Aorta (tissue), 5 donors: ENCODE data around the gene LRP10. TPM values are rescaled to one million over a fixed set of nuclear protein-coding genes. Genes with fewer than 3 reads are reported as not detected.
A peak's percentile ranks its signal among the peaks of the same experiment; 100 is the strongest.
"Not testable (repeated sequence)": the region's sequence is repeated elsewhere in the genome, so short reads cannot be mapped to it uniquely, and the experiment has no call there.

Experiments
- ATAC-seq: fragments of 200-7000 bp; cut with Tn5 transposase; one replicate; pipeline ENCODE4 v1.9.1; 2022; ENCODE audit warnings: moderate library complexity; ENCODE audit not compliant: low FRiP score
- DNase-seq, 2 donors: peaks; one replicate each; pipeline ENCODE4 v3.0.0-alpha.2; 2020
- H3K27ac ChIP-seq, 2 donors: one replicate each; pipeline ENCODE4 v1.5.1; 2013; ENCODE audit warnings: low read length in 2 of 2, mild to moderate bottlenecking in 2 of 2, moderate library complexity in 2 of 2, control low read depth in 1 of 2, inconsistent platforms in 1 of 2, low read depth in 1 of 2
- H3K27me3 ChIP-seq, 2 donors: one replicate each; pipeline ENCODE4 v1.6.1; 2013; ENCODE audit warnings: control low read depth in 1 of 2, low read length in 1 of 2, mild to moderate bottlenecking in 1 of 2, moderate library complexity in 1 of 2; ENCODE audit not compliant: insufficient read depth in 2 of 2, control insufficient read depth in 1 of 2
- H3K36me3 ChIP-seq, 2 donors: one replicate each; pipeline ENCODE4 v1.6.1; 2013; ENCODE audit warnings: control low read depth in 1 of 2, low read length in 1 of 2, mild to moderate bottlenecking in 1 of 2; ENCODE audit not compliant: insufficient read depth in 2 of 2, control insufficient read depth in 1 of 2
- H3K4me1 ChIP-seq, 2 donors: one replicate each; pipeline ENCODE4 v1.6.1; 2013; ENCODE audit warnings: low read length in 2 of 2, control low read depth in 1 of 2, mild to moderate bottlenecking in 1 of 2, moderate library complexity in 1 of 2; ENCODE audit not compliant: insufficient read depth in 2 of 2, control insufficient read depth in 1 of 2
- H3K4me3 ChIP-seq, 2 donors: one replicate each; pipeline ENCODE4 v1.5.1; 2013; ENCODE audit warnings: low read length in 2 of 2, control low read depth in 1 of 2, mild to moderate bottlenecking in 1 of 2
- H3K9me3 ChIP-seq: one replicate; pipeline ENCODE4 v1.6.1; 2013; ENCODE audit warnings: mild to moderate bottlenecking, low read length; ENCODE audit not compliant: control insufficient read depth
- WGBS, 2 donors: extraction: QIAGEN DNeasy Blood & Tissue Kit; methylation state at CpG; one replicate each; pipeline ENCODE4 v1.1.7; 2013; 5-methylcytosine and 5-hydroxymethylcytosine counted together
- intact Hi-C, 2 donors: fragments of 100-400 bp; cut with DNase I; formaldehyde crosslinking; loops; one replicate each; pipeline versions ENCODE4 v1.14.2 to v1.15.0; 2022
- long read RNA-seq, 2 donors: library from polyadenylated mRNA; unstranded; transcript quantifications; one replicate each; pipeline ENCODE4 v2.0.0, GENCODE V29; 2020 to 2021
- polyA plus RNA-seq, 2 donors: library from polyadenylated mRNA; stranded (reverse); fragments of 200-250 nt; gene quantifications; one replicate each; pipeline ENCODE4 v1.2.3, GENCODE V29; 2013
- total RNA-seq, 2 donors: library from RNA; stranded (reverse); fragmentation: NEBNext Ultra II Directional; extraction: Animal tissue kit (Norgen Biotek cat#: 25700); gene quantifications; one replicate each; pipeline ENCODE4 v1.2.1, GENCODE V29; 2021
- donor health status: healthy with polysubstance abuse.
- donor health status: Bipolar disorder and iron deficiency.
- donor health status: DM: no; HTN: no; CAD: no.
- donor health status: DM: no; HTN: no; CAD: no.
- donor health status: DM: yes; HTN: yes; CAD: no.

Gene LRP10
- total RNA-seq (100 to 1,000 TPM; 161 to 187 TPM), polyA plus RNA-seq (100 to 1,000 TPM in 1 of 2 donors, 10 to 100 TPM in 1; 53.0 to 134 TPM)
- long read RNA-seq, donor 1, full-length matches to known transcripts, result 222 of 539 reads
- long read RNA-seq, donor 1, partial matches to known transcripts, result 229 of 539 reads
- long read RNA-seq, donor 1, other reads (novel, unspliced or antisense), result 88 of 539 reads
- long read RNA-seq, donor 2, full-length matches to known transcripts, result 93 of 191 reads
- long read RNA-seq, donor 2, partial matches to known transcripts, result 78 of 191 reads
- long read RNA-seq, donor 2, other reads (novel, unspliced or antisense), result 20 of 191 reads

GRCh38 chr14:22871224-22872032 is at the start of gene LRP10:
TSS of gene LRP10 (plus strand) at chr14:22871740. CDS start at chr14:22872304, 564 bp downstream.
- no peaks in the 10 kb centered on the region for H3K27me3 ChIP-seq
- peak within 1 kb of the TSS; percentile 50 to 79 for H3K4me3 ChIP-seq
- H3K36me3 ChIP-seq, result peaks cover 3 to 16% of the 10 kb centered on the region in 2 donors
- peak within 1 kb of the TSS; percentile 81 to 94 for H3K27ac ChIP-seq
- DNase-seq (peak; percentile 97), ATAC-seq (peak; percentile 96)
- 0% methylated on average over 40 to 50 of the region's 50 CpGs for WGBS, 2 donors
- no peaks in the 10 kb centered on the region for H3K9me3 ChIP-seq
- intact Hi-C loops, result no loop called here
- no peaks in the 10 kb centered on the region for H3K4me1 ChIP-seq

GRCh38 chr14:22822016-22822570 is 49.4 kb upstream of the LRP10 start:
- ATAC-seq (peak; percentile 5), DNase-seq (peak in 1 of 2 donors; percentile 78)
- Histone ChIP-seq H3K27me3 (no peaks in the 10 kb centered on the region), H3K4me1 (peaks cover 0 to 3% of the 10 kb centered on the region in 2 donors), H3K27ac (peak overlapping the region in 1 of 2 donors; percentile 67), H3K36me3 (no peaks in the 10 kb centered on the region), H3K4me3 (no peak overlapping the region), H3K9me3 (no peaks in the 10 kb centered on the region)
- 64 to 69% methylated on average over 29 to 32 of the region's 32 CpGs for WGBS, 2 donors
- intact Hi-C loops, result loop anchor here in 1 of 2 donors (2.0 kb wide), 1 partner anchor 31 kb away; no protein-coding TSS in a partner anchor

GRCh38 chr14:22822571-22823098 is 48.9 kb upstream of the LRP10 start:
- intact Hi-C loops, result loop anchor here (1.0 to 2.0 kb wide), 2 partner anchors 30 to 31 kb away; no protein-coding TSS in a partner anchor
- WGBS, 2 donors, result 1 to 2% methylated on average over 31 to 34 of the region's 34 CpGs
- no peaks in the 10 kb centered on the region for H3K9me3 ChIP-seq
- no peaks in the 10 kb centered on the region for H3K36me3 ChIP-seq
- peaks cover 0 to 3% of the 10 kb centered on the region in 2 donors for H3K4me1 ChIP-seq
- no peaks in the 10 kb centered on the region for H3K27me3 ChIP-seq
- H3K27ac ChIP-seq, result peak overlapping the region in 1 of 2 donors; percentile 67
- ATAC-seq (peak; percentile 89), DNase-seq (peak; percentile 92 to 94)
- peak overlapping the region; percentile 33 to 66 for H3K4me3 ChIP-seq

GRCh38 chr14:22824711-22825359 is 46.7 kb upstream of the LRP10 start:
- H3K27ac ChIP-seq, result no peak overlapping the region
- WGBS, 2 donors, result 47 to 48% methylated on average over 8 of the region's 8 CpGs
- intact Hi-C loops, result no loop called here

GRCh38 chr14:22829076-22829660 is 42.4 kb upstream of the LRP10 start:
- 77 to 80% methylated on average over 12 of the region's 12 CpGs for WGBS, 2 donors
- H3K4me3 ChIP-seq, ATAC-seq, H3K27me3 ChIP-seq, H3K4me1 ChIP-seq, H3K36me3 ChIP-seq, intact Hi-C loops, H3K9me3 ChIP-seq, H3K27ac ChIP-seq: not testable (repeated sequence)
- DNase-seq, result peak in 1 of 2 donors; percentile 8

More at GRCh38 chr14:22824711-22825359, 46.7 kb upstream of the LRP10 start:
- Histone ChIP-seq H3K36me3 (no peaks in the 10 kb centered on the region), H3K4me3 (no peak overlapping the region), H3K4me1 (peaks cover 0 to 3% of the 10 kb centered on the region in 2 donors), H3K9me3 (no peaks in the 10 kb centered on the region), H3K27me3 (no peaks in the 10 kb centered on the region)
- ATAC-seq, result no peak
- DNase-seq, result peak in 1 of 2 donors; percentile 76

GRCh38 chr14:22829661-22830442 is 41.7 kb upstream of the LRP10 start, which contains the start of gene MRPL52:
TSS of gene MRPL52 (plus strand) at chr14:22829887. CDS start at chr14:22829913, 26 bp downstream.
- H3K27ac ChIP-seq, result peak within 1 kb of the TSS in 1 of 2 donors; percentile 49
- intact Hi-C loops, result loop anchor here in 1 of 2 donors (10.0 kb wide), 1 partner anchor 75 kb away; no protein-coding TSS in a partner anchor
- DNase-seq, result peak; percentile 95 to 96

GRCh38 chr14:22830443-22831010 is 41.0 kb upstream of the LRP10 start:
- Histone ChIP-seq H3K9me3 (no peaks in the 10 kb centered on the region), H3K27me3 (no peaks in the 10 kb centered on the region), H3K36me3 (no peaks in the 10 kb centered on the region), H3K27ac (no peak overlapping the region), H3K4me3 (peak overlapping the region; percentile 41 to 75), H3K4me1 (no peaks in the 10 kb centered on the region)
- DNase-seq (no peak), ATAC-seq (no peak)
- intact Hi-C loops, result loop anchor here in 1 of 2 donors (10.0 kb wide), 1 partner anchor 74 kb away; no protein-coding TSS in a partner anchor
- 22 to 25% methylated on average over 3 of the region's 3 CpGs for WGBS, 2 donors

More at GRCh38 chr14:22829661-22830442, 41.7 kb upstream of the LRP10 start, which contains the start of gene MRPL52:
- ATAC-seq, result peak; percentile 95
- Histone ChIP-seq H3K9me3 (no peaks in the 10 kb centered on the region), H3K36me3 (no peaks in the 10 kb centered on the region), H3K4me3 (peak within 1 kb of the TSS; percentile 41 to 75), H3K27me3 (no peaks in the 10 kb centered on the region), H3K4me1 (peaks cover 0 to under 1% of the 10 kb centered on the region in 2 donors)
- 0% methylated on average over 41 of the region's 41 CpGs for WGBS, 2 donors
